Erythroblast (primary cell): ENCODE measurements around the gene ADPGK.

Experiments
- GATA1 ChIP-seq: IDR thresholded peaks from 2 replicates; pipeline ENCODE4 v1.6.1; 2011; ENCODE audit warnings: low read depth, mild to moderate bottlenecking, control low read depth, low read length, moderate library complexity
- POLR2A ChIP-seq: IDR thresholded peaks from 2 replicates; pipeline ENCODE4 v1.6.1; 2011; ENCODE audit warnings: mild to moderate bottlenecking, low read length

DNA sequence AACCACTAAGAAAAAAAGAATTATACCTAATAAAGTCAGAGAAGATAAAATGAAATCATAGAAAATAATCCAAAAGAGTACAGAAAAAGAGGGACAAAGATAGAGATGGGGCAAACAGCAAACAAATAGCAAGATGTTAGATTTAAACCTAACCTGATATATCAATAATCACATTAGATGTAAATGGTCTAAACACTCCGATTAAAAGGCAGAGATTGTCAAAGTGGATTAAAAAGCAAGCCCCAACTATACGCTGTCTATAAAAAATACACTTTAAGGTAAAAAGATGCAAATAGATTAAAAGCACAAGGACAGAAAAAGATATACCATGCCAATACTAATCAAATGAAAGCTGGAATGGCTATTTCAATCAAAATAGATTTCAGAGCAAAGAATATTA is 16.8 kb downstream of the ADPGK start:
- TF ChIP-seq POLR2A (no peak), GATA1 (no peak)
